Keratinocyte (primary cell): ENCODE data around the gene NUP98.

ENCODE experiments used
- EZH2 ChIP-seq: IDR thresholded peaks from one replicate; pipeline ENCODE4 v1.6.1; 2012; ENCODE audit warnings: inconsistent platforms, mild to moderate bottlenecking, low read length, moderate library complexity
- TF ChIP-seq, protein P1 (sequence below), 3 experiments: IDR thresholded peaks in 1 of 3; conservative IDR thresholded peaks in 1 of 3; optimal IDR thresholded peaks in 1 of 3; 2 replicates in 2 of 3; 3 replicates in 1 of 3; pipeline versions ENCODE3 to v1.5.1; 2011; ENCODE audit warnings: low read length in 3 of 3, mild to moderate bottlenecking in 3 of 3, moderate library complexity in 2 of 3, control low read depth in 1 of 3, inconsistent platforms in 1 of 3; ENCODE audit not compliant: insufficient read depth in 2 of 3; ENCODE audit errors: extremely low read depth in 1 of 3

- TF ChIP-seq, protein P1, sequence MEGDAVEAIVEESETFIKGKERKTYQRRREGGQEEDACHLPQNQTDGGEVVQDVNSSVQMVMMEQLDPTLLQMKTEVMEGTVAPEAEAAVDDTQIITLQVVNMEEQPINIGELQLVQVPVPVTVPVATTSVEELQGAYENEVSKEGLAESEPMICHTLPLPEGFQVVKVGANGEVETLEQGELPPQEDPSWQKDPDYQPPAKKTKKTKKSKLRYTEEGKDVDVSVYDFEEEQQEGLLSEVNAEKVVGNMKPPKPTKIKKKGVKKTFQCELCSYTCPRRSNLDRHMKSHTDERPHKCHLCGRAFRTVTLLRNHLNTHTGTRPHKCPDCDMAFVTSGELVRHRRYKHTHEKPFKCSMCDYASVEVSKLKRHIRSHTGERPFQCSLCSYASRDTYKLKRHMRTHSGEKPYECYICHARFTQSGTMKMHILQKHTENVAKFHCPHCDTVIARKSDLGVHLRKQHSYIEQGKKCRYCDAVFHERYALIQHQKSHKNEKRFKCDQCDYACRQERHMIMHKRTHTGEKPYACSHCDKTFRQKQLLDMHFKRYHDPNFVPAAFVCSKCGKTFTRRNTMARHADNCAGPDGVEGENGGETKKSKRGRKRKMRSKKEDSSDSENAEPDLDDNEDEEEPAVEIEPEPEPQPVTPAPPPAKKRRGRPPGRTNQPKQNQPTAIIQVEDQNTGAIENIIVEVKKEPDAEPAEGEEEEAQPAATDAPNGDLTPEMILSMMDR (optimal IDR thresholded peaks at IDR 0.05 in 1 of 3, IDR thresholded peaks at IDR 0.05 in 1 of 3, conservative IDR thresholded peaks at IDR 0.05 in 1 of 3; ENCODE audit: extremely low read depth in 1 of 3, insufficient read depth in 2 of 3, low read length in 3 of 3), result no peak
- no peak for TF ChIP-seq EZH2
Measured at GRCh38 chr11:3637201-3637600, 160.2 kb downstream of the NUP98 start.
